GM23338 (cell line): ENCODE data around the gene CYS1. TPM values are rescaled to one million over a fixed set of nuclear protein-coding genes. Genes with fewer than 3 reads are reported as not detected.
A peak's percentile ranks its signal among the peaks of the same experiment; 100 is the strongest.

Experiments used
- ATAC-seq: fragments of 200-7000 bp; cut with Tn5 transposase; 3 replicates; pipeline ENCODE4 v1.9.1; 2020
- DNase-seq: peaks from one replicate; pipeline ENCODE4 v3.0.0-alpha.2; 2015; ENCODE audit warnings: low spot score
- H2AFZ ChIP-seq: fragments of 200-600 bp; sonication (generic); 2 replicates; pipeline ENCODE4 v1.8.0; 2016; ENCODE audit warnings: antibody characterized with exemption, mild to moderate bottlenecking, moderate library complexity
- H3F3A ChIP-seq: fragments of 200-600 bp; sonication (generic); replicated peaks from 2 replicates; pipeline ENCODE4 v1.8.0; 2017; ENCODE audit warnings: antibody characterized with exemption, mixed run types, low read depth
- H3K27ac ChIP-seq: fragments of 200-600 bp; sonication (generic); 2 replicates; pipeline ENCODE4 v1.6.1; 2016; ENCODE audit warnings: low read depth
- H3K27me3 ChIP-seq: fragments of 200-600 bp; sonication (generic); 2 replicates; pipeline ENCODE4 v1.8.0; 2016; ENCODE audit warnings: mild to moderate bottlenecking, mixed run types, moderate library complexity; ENCODE audit not compliant: insufficient read depth
- H3K36me3 ChIP-seq: fragments of 200-600 bp; sonication (generic); 2 replicates; pipeline ENCODE4 v1.8.0; 2016; ENCODE audit warnings: mild to moderate bottlenecking; ENCODE audit not compliant: insufficient read depth
- H3K4me1 ChIP-seq: fragments of 200-600 bp; sonication (generic); 2 replicates; pipeline ENCODE4 v1.8.0; 2016; ENCODE audit warnings: mild to moderate bottlenecking, moderate library complexity; ENCODE audit not compliant: insufficient read depth
- H3K4me2 ChIP-seq: fragments of 200-600 bp; sonication (generic); 2 replicates; pipeline ENCODE4 v1.7.1; 2017; ENCODE audit warnings: mixed run types
- H3K4me3 ChIP-seq: fragments of 200-600 bp; sonication (generic); 2 replicates; pipeline ENCODE4 v1.6.1; 2016; ENCODE audit warnings: mixed run types
- H3K79me2 ChIP-seq: fragments of 200-600 bp; sonication (generic); replicated peaks from 2 replicates; pipeline ENCODE4 v1.8.0; 2017; ENCODE audit warnings: mild to moderate bottlenecking; ENCODE audit not compliant: insufficient read depth
- H3K9me2 ChIP-seq: fragments of 200-600 bp; sonication (generic); 2 replicates; pipeline ENCODE4 v1.8.0; 2017; ENCODE audit not compliant: insufficient read depth
- H4K20me1 ChIP-seq: fragments of 200-600 bp; sonication (generic); replicated peaks from 2 replicates; pipeline ENCODE4 v1.8.0; 2017; ENCODE audit warnings: mild to moderate bottlenecking; ENCODE audit not compliant: insufficient read depth
- H3K27ac Mint-ChIP-seq: 2 replicates; pipeline ENCODE4 v1.8.0; 2020; ENCODE audit warnings: inconsistent platforms, mild to moderate bottlenecking, moderate library complexity, mixed read lengths
- H3K27me3 Mint-ChIP-seq: 3 replicates; pipeline ENCODE4 v1.8.0; 2022; ENCODE audit warnings: low read depth, mild to moderate bottlenecking, moderate library complexity, mixed read lengths, inconsistent platforms; ENCODE audit not compliant: insufficient read depth, poor library complexity
- H3K36me3 Mint-ChIP-seq: 3 replicates; pipeline ENCODE4 v1.8.0; 2021; ENCODE audit warnings: low read depth, mild to moderate bottlenecking, inconsistent platforms, moderate library complexity, mixed read lengths
- H3K4me1 Mint-ChIP-seq: 3 replicates; pipeline ENCODE4 v1.8.0; 2020; ENCODE audit warnings: mild to moderate bottlenecking, inconsistent platforms, mixed read lengths
- H3K4me3 Mint-ChIP-seq: 3 replicates; pipeline ENCODE4 v1.8.0; 2021; ENCODE audit warnings: moderate library complexity, mild to moderate bottlenecking, inconsistent platforms, mixed read lengths
- H3K9me3 Mint-ChIP-seq: 3 replicates; pipeline ENCODE4 v1.8.0; 2020; ENCODE audit warnings: moderate library complexity, mild to moderate bottlenecking, inconsistent platforms, mixed read lengths
- EZH2 ChIP-seq: fragments of 200-600 bp; sonication (generic); IDR thresholded peaks from one replicate; pipeline ENCODE4 v1.8.0; 2017; ENCODE audit warnings: antibody characterized with exemption, mild to moderate bottlenecking, low read depth; ENCODE audit not compliant: unreplicated experiment
- EZH2phosphoT487 ChIP-seq: fragments of 200-600 bp; sonication (generic); IDR thresholded peaks from one replicate; pipeline ENCODE4 v1.8.1; 2018; ENCODE audit warnings: antibody characterized with exemption; ENCODE audit not compliant: unreplicated experiment
- JUNB ChIP-seq: IDR thresholded peaks from one replicate; pipeline ENCODE4 v1.6.1; 2016; ENCODE audit warnings: antibody characterized with exemption; ENCODE audit not compliant: unreplicated experiment
- STAT1 ChIP-seq: IDR thresholded peaks from one replicate; pipeline ENCODE4 v1.6.1; 2016; ENCODE audit warnings: antibody characterized with exemption; ENCODE audit not compliant: unreplicated experiment
- ZNF331 ChIP-seq: fragments of 250-450 bp; sonication (Bioruptor Pico); IDR thresholded peaks from 2 replicates; pipeline ENCODE4 v1.5.0; 2020; ENCODE audit warnings: low read depth, mild to moderate bottlenecking, moderate library complexity
- ZNF462 ChIP-seq: fragments of 250-450 bp; sonication (Bioruptor Pico); IDR thresholded peaks from 2 replicates; pipeline ENCODE4 v1.5.0; 2020; ENCODE audit warnings: mild to moderate bottlenecking, moderate library complexity
- polyA plus RNA-seq: library from polyadenylated mRNA; unstranded; fragments of >200 nt; fragmentation: Nextera tagmentation; extraction: Ambion mirVana; gene quantifications from 2 replicates; pipeline ENCODE4 v1.2.1, GENCODE V29; 2016
- total RNA-seq: library from RNA; depleted of rRNA; stranded (reverse); fragments of >200 nt; shearing (Covaris generic); gene quantifications from 2 replicates; pipeline ENCODE4 v1.2.3, GENCODE V29; 2014
- TF ChIP-seq, protein P1 (sequence below): IDR thresholded peaks from 2 replicates; pipeline ENCODE4 v1.6.1; 2016; ENCODE audit warnings: antibody characterized with exemption

Gene CYS1
- total and polyA plus RNA-seq, 2 experiments from 2014 or later, result 0.31 to 0.32 TPM

- DNase-seq, result no peak
- no peaks in the 10 kb centered on the region for H3K79me2 ChIP-seq
These were observed 61.0 kb downstream of the CYS1 start for GRCh38 chr2:10019174-10019573.

GRCh38 chr2:10017313-10017941 lies 62.8 kb downstream of the CYS1 start:
- no peak overlapping the region for H3K4me2 ChIP-seq
- DNase-seq (no peak), ATAC-seq (no peak)
- H3K4me1 ChIP-seq, result no peaks in the 10 kb centered on the region
- no peaks in the 10 kb centered on the region for H3K27me3 ChIP-seq
- no peak overlapping the region for H3K27ac ChIP-seq
- H3K36me3 ChIP-seq, result no peaks in the 10 kb centered on the region
- no peak overlapping the region for H2AFZ ChIP-seq
- Mint-ChIP-seq H3K9me3 (no peaks in the 10 kb centered on the region), H3K36me3 (no peaks in the 10 kb centered on the region; the same call in 2 of the 3 replicates), H3K27ac (no peak overlapping the region), H3K4me3 (no peak overlapping the region), H3K27me3 (no peaks in the 10 kb centered on the region), H3K4me1 (no peaks in the 10 kb centered on the region; the same call in 2 of the 3 replicates)
- H4K20me1 ChIP-seq, result no peaks in the 10 kb centered on the region
- no peaks in the 10 kb centered on the region for H3F3A ChIP-seq
- no peaks in the 10 kb centered on the region for H3K9me2 ChIP-seq
- no peak overlapping the region for H3K4me3 ChIP-seq
- TF ChIP-seq JUNB (no peak), EZH2 (no peak), ZNF462 (no peak), ZNF331 (no peak), STAT1 (no peak), EZH2phosphoT487 (no peak)
- TF ChIP-seq, protein P1, sequence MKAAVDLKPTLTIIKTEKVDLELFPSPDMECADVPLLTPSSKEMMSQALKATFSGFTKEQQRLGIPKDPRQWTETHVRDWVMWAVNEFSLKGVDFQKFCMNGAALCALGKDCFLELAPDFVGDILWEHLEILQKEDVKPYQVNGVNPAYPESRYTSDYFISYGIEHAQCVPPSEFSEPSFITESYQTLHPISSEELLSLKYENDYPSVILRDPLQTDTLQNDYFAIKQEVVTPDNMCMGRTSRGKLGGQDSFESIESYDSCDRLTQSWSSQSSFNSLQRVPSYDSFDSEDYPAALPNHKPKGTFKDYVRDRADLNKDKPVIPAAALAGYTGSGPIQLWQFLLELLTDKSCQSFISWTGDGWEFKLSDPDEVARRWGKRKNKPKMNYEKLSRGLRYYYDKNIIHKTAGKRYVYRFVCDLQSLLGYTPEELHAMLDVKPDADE, result no peak
- H3K79me2 ChIP-seq, result no peaks in the 10 kb centered on the region

More at GRCh38 chr2:10019174-10019573, 61.0 kb downstream of the CYS1 start:
- Mint-ChIP-seq H3K4me3 (no peak overlapping the region), H3K27ac (peak overlapping the region; percentile 60; the same call in 1 of the 2 replicates), H3K36me3 (no peaks in the 10 kb centered on the region; the same call in 2 of the 3 replicates), H3K4me1 (no peaks in the 10 kb centered on the region; the same call in 2 of the 3 replicates), H3K9me3 (no peaks in the 10 kb centered on the region), H3K27me3 (no peaks in the 10 kb centered on the region)
- H3K4me2 ChIP-seq, result no peak overlapping the region
- H3F3A ChIP-seq, result no peaks in the 10 kb centered on the region
- H3K27ac ChIP-seq, result no peak overlapping the region
- no peaks in the 10 kb centered on the region for H3K9me2 ChIP-seq
- no peaks in the 10 kb centered on the region for H3K36me3 ChIP-seq
- H3K27me3 ChIP-seq, result no peaks in the 10 kb centered on the region
- TF ChIP-seq JUNB, result no peak
- H2AFZ ChIP-seq, result no peak overlapping the region
- no peaks in the 10 kb centered on the region for H4K20me1 ChIP-seq
- no peak for ATAC-seq
- no peaks in the 10 kb centered on the region for H3K4me1 ChIP-seq
- H3K4me3 ChIP-seq, result no peak overlapping the region
